Suprapubic skin (tissue), 4 donors: ENCODE results near the gene TTC22.

Source experiments
- CTCF ChIP-seq, 2 donors: fragments of 200-600 bp in 1 of 2; fragments of 450-650 bp in 1 of 2; sonication (generic) in 1 of 2; IDR thresholded peaks; one replicate each; pipeline ENCODE4 v1.5.1; 2016 to 2019; ENCODE audit warnings: antibody characterized with exemption in 2 of 2, mild to moderate bottlenecking in 1 of 2, moderate library complexity in 1 of 2
- EP300 ChIP-seq: sonication (generic); formaldehyde crosslinking; IDR thresholded peaks from one replicate; pipeline ENCODE4 v1.6.1; 2017; ENCODE audit warnings: antibody characterized with exemption
- POLR2A ChIP-seq, 2 donors: fragments of 450-650 bp; IDR thresholded peaks; one replicate each; pipeline ENCODE4 v1.6.1; 2017; ENCODE audit warnings: antibody characterized with exemption in 2 of 2, mild to moderate bottlenecking in 2 of 2, moderate library complexity in 2 of 2
- POLR2AphosphoS5 ChIP-seq, 3 donors: sonication (generic); formaldehyde crosslinking; IDR thresholded peaks; one replicate each; pipeline ENCODE4 v1.6.1; 2017; ENCODE audit warnings: antibody characterized with exemption in 3 of 3

DNA sequence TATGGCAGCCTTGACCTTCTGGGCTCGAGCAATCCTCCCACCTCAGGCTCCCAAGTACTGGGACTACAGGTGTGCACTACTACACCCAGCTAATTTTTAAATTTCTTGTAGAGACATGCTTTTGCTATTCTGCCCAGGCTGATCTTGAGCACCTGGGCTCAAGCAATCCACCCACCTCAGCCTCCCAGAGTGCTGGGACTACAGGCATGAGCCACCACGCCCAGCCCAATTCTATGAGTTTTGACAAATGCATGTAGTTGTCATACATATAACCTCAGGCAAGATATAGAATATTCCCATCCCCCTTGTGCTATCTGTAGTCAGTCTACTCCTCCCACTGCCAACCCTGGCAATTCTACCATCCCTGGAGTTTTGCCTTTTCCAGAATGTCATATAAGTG lies 38.7 kb upstream of the TTC22 start:
- TF ChIP-seq EP300 (no peak), POLR2A (IDR thresholded peaks at IDR 0.05) (no peak), CTCF (IDR thresholded peaks at IDR 0.05) (no peak), POLR2AphosphoS5 (IDR thresholded peaks at IDR 0.05) (no peak)
